HT1080 (cell line): Measurements from ENCODE around the gene NYNRIN. TPM values are rescaled to one million over a fixed set of nuclear protein-coding genes. Genes with fewer than 3 reads are reported as not detected.
A peak's percentile ranks its signal among the peaks of the same experiment; 100 is the strongest.

ENCODE experiments used
- DNase-seq: peaks from one replicate; pipeline ENCODE4 v3.0.0-alpha.2; 2015; ENCODE audit warnings: low read depth
- total RNA-seq: library from RNA; depleted of rRNA; stranded (reverse); fragments of >200 nt; shearing (Covaris generic); gene quantifications from 2 replicates; pipeline ENCODE4 v1.2.3, GENCODE V29; 2014

Gene NYNRIN
- total RNA-seq, 1 experiment from 2014 or later = 0.05 TPM

DNA sequence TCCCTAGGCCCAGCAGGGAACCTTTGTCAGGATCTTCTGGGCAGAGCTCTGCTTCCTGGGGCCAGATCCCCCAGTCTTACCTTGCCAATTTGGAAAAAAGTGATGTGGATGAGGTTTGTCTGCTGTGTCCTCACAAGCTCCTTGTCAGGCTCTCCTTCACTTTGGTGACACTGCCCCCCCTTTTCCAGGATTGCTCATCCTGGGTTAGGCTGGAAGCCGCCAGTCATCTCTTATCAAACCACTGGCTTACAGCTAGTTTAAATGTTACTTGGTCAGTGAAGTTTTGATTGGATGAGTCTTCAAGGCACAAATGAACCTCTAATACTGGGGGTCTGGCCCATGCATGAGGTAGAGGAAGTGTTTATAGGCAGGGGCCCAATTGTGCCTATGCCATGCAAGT is 15.3 kb downstream of the NYNRIN start:
- DNase-seq = no peak

DNA sequence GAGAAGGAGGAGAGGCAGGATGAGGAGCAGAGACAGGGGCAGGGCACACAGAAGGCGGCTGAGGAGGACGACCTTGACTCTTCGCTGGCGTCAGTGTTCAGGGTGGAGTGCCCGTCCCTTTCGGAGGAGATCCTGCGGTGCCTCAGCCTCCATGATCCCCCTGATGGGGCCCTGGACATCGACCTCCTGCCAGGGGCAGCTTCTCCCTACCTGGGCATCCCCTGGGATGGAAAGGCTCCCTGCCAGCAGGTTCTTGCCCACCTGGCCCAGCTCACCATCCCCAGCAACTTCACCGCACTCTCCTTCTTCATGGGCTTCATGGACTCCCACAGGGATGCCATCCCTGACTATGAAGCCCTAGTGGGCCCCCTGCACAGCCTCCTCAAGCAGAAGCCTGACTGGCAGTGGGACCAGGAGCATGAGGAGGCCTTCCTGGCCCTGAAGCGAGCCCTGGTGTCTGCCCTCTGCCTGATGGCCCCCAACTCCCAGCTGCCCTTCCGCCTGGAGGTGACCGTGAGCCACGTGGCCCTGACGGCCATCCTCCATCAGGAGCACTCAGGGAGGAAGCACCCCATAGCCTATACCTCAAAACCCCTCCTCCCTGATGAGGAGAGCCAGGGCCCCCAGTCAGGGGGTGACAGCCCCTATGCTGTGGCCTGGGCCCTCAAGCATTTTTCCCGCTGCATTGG is 16.1 kb downstream of the NYNRIN start:
- DNase-seq = no peak

GRCh38 chr14:24415421-24416253 is 16.8 kb downstream of the NYNRIN start:
- DNase-seq = no peak

GRCh38 chr14:24416254-24416931 is 17.6 kb downstream of the NYNRIN start:
- no peak for DNase-seq

GRCh38 chr14:24416932-24417619 is 18.3 kb downstream of the NYNRIN start:
- DNase-seq = no peak

GRCh38 chr14:24417832-24418491 is 19.2 kb downstream of the NYNRIN start:
- DNase-seq = no peak

GRCh38 chr14:24418492-24418873 is 19.7 kb downstream of the NYNRIN start:
- peak; percentile 47 for DNase-seq

- no peak for DNase-seq
Observed at GRCh38 chr14:24422261-24422660, 23.5 kb downstream of the NYNRIN start.

DNA sequence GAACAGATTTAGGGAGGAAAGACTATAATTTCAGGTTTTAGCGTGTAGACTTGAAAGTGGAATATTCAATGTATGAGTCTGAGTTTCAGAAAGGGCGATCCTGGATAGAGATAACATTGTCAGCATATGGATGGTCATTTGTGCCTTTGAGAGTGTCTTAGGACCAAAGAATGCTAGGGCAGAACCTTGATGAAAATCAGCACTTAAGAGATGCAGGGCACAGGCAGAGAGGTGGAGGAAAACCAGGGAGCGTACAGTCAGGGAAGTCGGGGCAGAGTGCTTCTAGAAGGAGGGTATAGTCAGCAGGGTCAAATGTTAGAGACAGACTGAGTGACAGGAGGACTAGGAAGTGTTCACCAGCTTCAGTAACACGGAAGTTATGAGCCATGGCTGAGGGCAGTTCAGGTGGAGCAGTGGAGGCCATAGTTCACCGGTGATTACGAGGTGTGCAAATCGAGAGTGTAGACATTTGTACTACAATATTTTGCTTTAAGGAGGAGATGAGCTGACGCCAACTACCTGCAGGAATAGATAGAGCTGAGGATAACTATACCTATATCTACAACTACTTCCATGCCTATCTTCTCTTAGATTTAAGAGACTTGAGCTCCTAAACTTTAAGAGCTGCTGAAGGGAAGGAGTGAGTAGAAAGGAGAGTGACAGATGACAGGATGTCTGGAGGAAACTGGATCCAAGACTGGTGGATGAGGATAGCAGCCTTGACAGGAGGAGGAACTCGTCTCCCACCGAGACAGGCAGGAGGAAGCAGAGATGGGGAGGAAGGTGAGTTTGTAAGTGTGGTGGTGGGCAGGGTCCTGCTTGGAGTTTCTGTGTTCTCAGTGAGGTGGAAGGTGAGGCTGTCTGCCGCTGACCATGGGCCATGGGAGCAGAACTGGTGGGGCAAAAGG is 24.1 kb downstream of the NYNRIN start:
- no peak for DNase-seq

DNA sequence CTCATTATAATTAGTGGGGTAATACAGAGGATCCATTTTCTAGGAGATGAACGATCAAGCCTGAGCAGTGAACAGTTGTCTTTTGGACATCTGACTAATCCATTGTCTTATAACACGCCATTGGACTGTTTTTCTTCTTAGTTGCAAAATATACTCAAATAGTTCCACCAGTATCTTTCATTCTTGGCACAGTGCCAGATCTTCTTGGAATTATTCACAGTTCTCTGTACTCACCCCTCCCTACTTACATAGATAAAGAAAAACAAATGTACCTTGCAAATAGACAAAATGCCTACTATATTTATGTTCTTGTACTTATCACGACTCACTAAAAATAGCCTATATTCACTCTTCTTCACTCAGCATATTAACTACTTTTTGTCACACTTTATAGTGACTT is 26.9 kb downstream of the NYNRIN start:
- peak; percentile 34 for DNase-seq

DNA sequence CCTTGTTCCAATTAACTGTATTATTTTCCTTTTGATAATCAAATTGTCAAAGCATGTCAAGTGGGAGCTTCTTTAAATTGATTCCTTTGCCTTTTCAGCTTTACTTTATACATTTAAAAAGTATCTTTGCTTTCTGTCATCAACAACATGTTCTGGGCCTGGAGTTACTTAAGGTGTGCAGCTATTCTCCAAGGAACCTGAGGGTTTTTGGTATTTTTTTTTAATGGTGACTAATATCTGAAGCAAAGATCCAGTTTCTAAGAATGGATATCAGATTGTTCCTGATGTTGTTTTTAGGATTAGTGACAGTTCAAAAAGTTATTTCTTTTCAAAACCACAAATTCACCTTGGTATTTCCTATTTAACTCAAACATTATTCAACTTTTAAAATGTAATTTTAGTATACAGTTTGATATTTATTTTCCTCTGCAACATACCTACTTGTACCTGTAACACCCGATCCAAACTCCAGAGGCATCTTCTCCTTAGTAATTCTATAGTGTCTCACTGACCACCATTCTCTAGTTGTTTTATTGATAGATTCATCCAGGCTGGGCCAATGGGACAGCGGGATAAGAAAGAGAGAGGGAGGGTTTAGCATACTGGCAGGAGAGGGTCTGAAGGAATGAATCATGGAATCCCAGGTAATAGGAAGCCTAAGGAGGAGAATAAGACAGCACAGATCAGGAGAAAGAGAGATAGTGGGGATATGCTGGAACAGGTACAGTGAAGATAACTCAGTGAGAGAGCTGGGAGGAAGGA is 27.5 kb downstream of the NYNRIN start:
- DNase-seq = no peak

GRCh38 chr14:24426912-24427536 is 28.2 kb downstream of the NYNRIN start:
- no peak for DNase-seq

DNA sequence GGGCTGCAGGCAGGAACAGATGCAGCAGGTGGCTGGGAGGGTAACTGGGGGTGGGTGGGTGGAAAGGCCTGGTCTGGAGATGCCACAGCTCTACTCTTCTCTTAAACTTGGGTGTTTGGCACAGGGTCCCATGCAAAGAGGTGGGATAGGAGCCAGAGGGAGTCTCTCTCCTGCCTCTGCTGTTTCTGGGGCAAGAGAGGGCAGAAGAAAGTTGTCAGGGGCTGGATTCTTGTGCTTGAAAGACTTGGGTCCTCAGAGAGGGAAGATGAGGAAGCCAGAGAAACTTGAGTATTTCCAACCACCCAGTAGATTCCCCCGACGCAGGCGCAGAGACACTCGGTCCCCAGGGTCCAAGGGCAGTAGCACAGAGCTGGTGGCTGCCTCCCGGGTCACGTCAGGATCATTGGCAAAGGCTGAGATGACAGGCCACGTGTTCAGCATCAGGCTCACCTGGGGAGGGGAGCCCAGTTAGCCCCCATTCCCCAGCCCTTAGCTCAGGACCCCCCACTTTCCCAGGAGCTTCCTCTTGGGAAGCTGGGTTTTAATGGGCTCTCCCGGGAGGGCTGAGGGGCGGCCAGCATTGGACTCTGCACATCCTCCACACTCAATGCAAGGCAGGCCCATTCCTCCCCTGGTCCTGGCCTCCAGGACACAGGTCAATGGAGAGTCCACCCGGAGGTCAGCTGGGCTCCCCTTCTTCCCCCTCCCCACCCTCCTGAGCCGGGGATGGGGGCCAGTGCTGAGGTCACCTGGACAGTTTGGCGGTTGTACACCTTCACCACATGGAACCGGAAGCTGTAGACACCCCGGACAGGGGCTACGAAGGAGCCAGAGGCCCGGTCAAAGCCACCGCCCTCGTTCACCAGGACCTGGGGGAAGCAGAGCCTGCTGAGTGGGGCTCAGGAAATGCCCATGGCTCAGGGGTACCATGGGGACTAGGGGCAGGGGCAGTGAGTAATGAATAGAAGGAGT is 29.0 kb downstream of the NYNRIN start:
- DNase-seq = no peak

- no peak for DNase-seq
Observed at GRCh38 chr14:24428628-24429394, 30.0 kb downstream of the NYNRIN start.

GRCh38 chr14:24429395-24430142 is 30.8 kb downstream of the NYNRIN start, which contains the start of the genes CBLN3 and KHNYN:
Gene CBLN3, minus strand, starts transcription at chr14:24429668. Its CDS starts 614 bp downstream, at chr14:24429054.
Gene KHNYN, plus strand, starts transcription at chr14:24429954. Its CDS starts 777 bp downstream, at chr14:24430731.
- peak; percentile 85 for DNase-seq
